WTC11 (cell line): ENCODE results near the gene MFAP3L.

Source experiments
- ATF6 ChIP-seq: sonication (generic); formaldehyde crosslinking; IDR thresholded peaks from 2 replicates; pipeline ENCODE4 v1.8.1; 2023; ENCODE audit warnings: mild to moderate bottlenecking, missing genetic modification reagents
- CBFB ChIP-seq: sonication (generic); formaldehyde crosslinking; IDR thresholded peaks from 2 replicates; pipeline ENCODE4 v1.8.1; 2022; ENCODE audit warnings: mild to moderate bottlenecking, low read depth, missing genetic modification reagents
- CREB1 ChIP-seq: sonication (generic); formaldehyde crosslinking; IDR thresholded peaks from 2 replicates; pipeline ENCODE4 v1.8.0; 2023; ENCODE audit warnings: mild to moderate bottlenecking, missing genetic modification reagents
- CREM ChIP-seq: sonication (generic); formaldehyde crosslinking; IDR thresholded peaks from 2 replicates; pipeline ENCODE4 v1.8.1; 2022; ENCODE audit warnings: mild to moderate bottlenecking, missing genetic modification reagents, moderate library complexity
- CTCF ChIP-seq: fragments of 200-600 bp; IDR thresholded peaks from 2 replicates; pipeline ENCODE4 v1.8.0; 2022; ENCODE audit warnings: antibody characterized with exemption
- ELF4 ChIP-seq: sonication (generic); formaldehyde crosslinking; IDR thresholded peaks from 2 replicates; pipeline ENCODE4 v1.8.1; 2022; ENCODE audit warnings: low read depth, mild to moderate bottlenecking, moderate library complexity, missing genetic modification reagents
- ETV6 ChIP-seq: sonication (generic); formaldehyde crosslinking; IDR thresholded peaks from 2 replicates; pipeline ENCODE4 v1.8.1; 2022; ENCODE audit warnings: mild to moderate bottlenecking, missing genetic modification reagents
- FOXK1 ChIP-seq: sonication (generic); formaldehyde crosslinking; IDR thresholded peaks from 2 replicates; pipeline ENCODE4 v1.8.0; 2022; ENCODE audit warnings: mild to moderate bottlenecking, moderate library complexity, missing genetic modification reagents
- FOXP4 ChIP-seq: sonication (generic); formaldehyde crosslinking; IDR thresholded peaks from 2 replicates; pipeline ENCODE4 v1.8.0; 2022; ENCODE audit warnings: mild to moderate bottlenecking, missing genetic modification reagents
- GABPB1 ChIP-seq: sonication (generic); formaldehyde crosslinking; IDR thresholded peaks from 2 replicates; pipeline ENCODE4 v1.8.1; 2023; ENCODE audit warnings: mild to moderate bottlenecking, missing genetic modification reagents
- TCF7 ChIP-seq: sonication (generic); formaldehyde crosslinking; IDR thresholded peaks from 2 replicates; pipeline ENCODE4 v1.8.0; 2022; ENCODE audit warnings: mild to moderate bottlenecking, low read depth, missing genetic modification reagents, moderate library complexity
- ZNF121 ChIP-seq: sonication (generic); formaldehyde crosslinking; IDR thresholded peaks from 2 replicates; pipeline ENCODE4 v1.8.0; 2023; ENCODE audit warnings: missing genetic modification reagents
- ZNF219 ChIP-seq: sonication (generic); formaldehyde crosslinking; IDR thresholded peaks from 2 replicates; pipeline ENCODE4 v1.8.0; 2023; ENCODE audit warnings: missing genetic modification reagents, mild to moderate bottlenecking, borderline replicate concordance

GRCh38 chr4:170051402-170051801 lies 25.2 kb upstream of the MFAP3L start:
- no peak for TF ChIP-seq CREM
- no peak for TF ChIP-seq ZNF121
- TF ChIP-seq CTCF, result no peak
- no peak for TF ChIP-seq GABPB1 (CRISPR knock-in tag)
- TF ChIP-seq FOXP4 (CRISPR knock-in tag), result no peak
- TF ChIP-seq CREB1 (CRISPR knock-in tag), result no peak
- no peak for TF ChIP-seq ATF6 (CRISPR knock-in tag)
- no peak for TF ChIP-seq ELF4 (CRISPR knock-in tag)
- TF ChIP-seq FOXK1 (CRISPR knock-in tag), result no peak
- TF ChIP-seq ZNF219 (CRISPR knock-in tag), result no peak
- no peak for TF ChIP-seq ETV6 (CRISPR knock-in tag)
- no peak for TF ChIP-seq TCF7 (CRISPR knock-in tag)
- TF ChIP-seq CBFB (CRISPR knock-in tag), result no peak
